ENCODE measurements around the gene THRB. TPM values are rescaled to one million over a fixed set of nuclear protein-coding genes. Genes with fewer than 3 reads are reported as not detected.

Gene THRB
- total RNA-seq, 4 donors from 2014 or later, result 9.8 to 52.4 (median 31.3) TPM

DNA sequence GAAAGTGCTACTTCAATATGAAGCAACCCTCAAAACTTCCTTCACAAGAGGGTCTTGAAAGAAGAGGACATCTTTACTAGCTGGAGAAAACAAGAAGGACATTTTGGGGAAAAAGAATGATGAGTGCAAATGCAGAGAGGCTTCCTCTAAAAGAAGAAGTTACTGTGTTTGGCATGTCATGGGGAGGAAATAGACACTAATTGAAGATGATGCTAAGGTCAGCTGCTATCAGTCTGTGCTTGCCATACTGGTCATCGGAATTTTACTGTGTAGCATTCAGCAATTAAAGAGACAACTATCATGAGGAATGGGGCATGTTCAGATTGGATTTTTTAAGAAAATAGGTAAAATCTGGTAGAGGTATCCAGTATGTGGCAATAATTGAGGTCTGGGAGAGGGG is 60.0 kb downstream of the THRB start:
- Histone ChIP-seq H3K9me3 (no peaks in the 10 kb centered on the region), H3K36me3 (no peaks in the 10 kb centered on the region), H3K27me3 (no peaks in the 10 kb centered on the region), H3K4me1 (peaks cover 0 to 34% (median 5%) of the 10 kb centered on the region in 4 donors), H3K4me3 (no peak overlapping the region), H3K27ac (no peak overlapping the region)
- DNase-seq, result no peak
- 85 to 92% methylated on average over 1 of the region's 1 CpG for WGBS, 2 donors (ENCODE audit: low coverage in 1 of 2)
- in situ Hi-C loops (cut with MboI; ENCODE audit: low pct_ligation_motif_present in 1 of 4, low pct_unique_long_range_greater_than_20kb in 1 of 4, low sequenced_read_pairs in 3 of 4), result no loop called here
- TF ChIP-seq EP300 (IDR thresholded peaks at IDR 0.05; ENCODE audit: low read depth) (no peak), POLR2A (IDR thresholded peaks at IDR 0.05) (no peak), POLR2AphosphoS5 (IDR thresholded peaks at IDR 0.05) (no peak)
- TF ChIP-seq, protein P1, sequence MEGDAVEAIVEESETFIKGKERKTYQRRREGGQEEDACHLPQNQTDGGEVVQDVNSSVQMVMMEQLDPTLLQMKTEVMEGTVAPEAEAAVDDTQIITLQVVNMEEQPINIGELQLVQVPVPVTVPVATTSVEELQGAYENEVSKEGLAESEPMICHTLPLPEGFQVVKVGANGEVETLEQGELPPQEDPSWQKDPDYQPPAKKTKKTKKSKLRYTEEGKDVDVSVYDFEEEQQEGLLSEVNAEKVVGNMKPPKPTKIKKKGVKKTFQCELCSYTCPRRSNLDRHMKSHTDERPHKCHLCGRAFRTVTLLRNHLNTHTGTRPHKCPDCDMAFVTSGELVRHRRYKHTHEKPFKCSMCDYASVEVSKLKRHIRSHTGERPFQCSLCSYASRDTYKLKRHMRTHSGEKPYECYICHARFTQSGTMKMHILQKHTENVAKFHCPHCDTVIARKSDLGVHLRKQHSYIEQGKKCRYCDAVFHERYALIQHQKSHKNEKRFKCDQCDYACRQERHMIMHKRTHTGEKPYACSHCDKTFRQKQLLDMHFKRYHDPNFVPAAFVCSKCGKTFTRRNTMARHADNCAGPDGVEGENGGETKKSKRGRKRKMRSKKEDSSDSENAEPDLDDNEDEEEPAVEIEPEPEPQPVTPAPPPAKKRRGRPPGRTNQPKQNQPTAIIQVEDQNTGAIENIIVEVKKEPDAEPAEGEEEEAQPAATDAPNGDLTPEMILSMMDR (IDR thresholded peaks at IDR 0.05), result no peak
- intact Hi-C loops (cut with DNase I; ENCODE audit: low total_unique reads), result no loop called here

- H3K4me3 ChIP-seq, result no peak overlapping the region
- 29 to 54% methylated on average over 2 to 5 of the region's 5 CpGs for WGBS, 2 donors (ENCODE audit: low coverage in 1 of 2)
- no peaks in the 10 kb centered on the region for H3K27me3 ChIP-seq
- no peak for DNase-seq
- peak overlapping the region in 2 of 4 donors; percentile 35 to 40 for H3K27ac ChIP-seq
- H3K4me1 ChIP-seq, result peaks cover 0 to 34% (median 5%) of the 10 kb centered on the region in 4 donors
- no peaks in the 10 kb centered on the region for H3K36me3 ChIP-seq
- in situ Hi-C loops (cut with MboI; ENCODE audit: low pct_ligation_motif_present in 1 of 4, low pct_unique_long_range_greater_than_20kb in 1 of 4, low sequenced_read_pairs in 3 of 4), result no loop called here
- TF ChIP-seq POLR2AphosphoS5 (IDR thresholded peaks at IDR 0.05) (no peak), EP300 (IDR thresholded peaks at IDR 0.05; ENCODE audit: low read depth) (no peak), POLR2A (IDR thresholded peaks at IDR 0.05) (no peak)
- TF ChIP-seq, protein P1 (IDR thresholded peaks at IDR 0.05), result no peak
- H3K9me3 ChIP-seq, result no peaks in the 10 kb centered on the region
- intact Hi-C loops (cut with DNase I; ENCODE audit: low total_unique reads), result no loop called here
Observed at GRCh38 chr3:24433838-24434591, 60.6 kb downstream of the THRB start.

DNA sequence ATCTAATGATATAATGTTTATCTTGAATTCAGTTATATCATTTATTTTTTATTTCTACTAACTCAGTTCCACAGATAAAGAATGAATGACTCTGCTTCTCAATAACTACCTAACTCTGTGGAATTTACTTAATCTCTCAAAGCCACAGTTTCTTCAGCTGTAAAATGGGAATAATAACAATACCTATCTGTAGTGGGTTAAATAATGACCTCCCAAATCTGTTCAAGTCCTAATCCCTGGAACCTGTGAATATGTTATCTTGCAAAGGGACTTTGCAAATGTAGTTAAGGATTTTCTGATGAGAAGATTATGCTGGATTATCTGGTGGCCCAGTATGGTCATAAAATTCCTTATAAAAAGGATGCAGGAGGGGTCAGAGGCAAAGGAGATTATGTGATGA is 61.7 kb downstream of the THRB start:
- H3K27me3 ChIP-seq, result no peaks in the 10 kb centered on the region
- no peak overlapping the region for H3K27ac ChIP-seq
- in situ Hi-C loops (cut with MboI; ENCODE audit: low pct_ligation_motif_present in 1 of 4, low pct_unique_long_range_greater_than_20kb in 1 of 4, low sequenced_read_pairs in 3 of 4) (no loop called here), intact Hi-C loops (cut with DNase I; ENCODE audit: low total_unique reads) (no loop called here)
- no peaks in the 10 kb centered on the region for H3K9me3 ChIP-seq
- peaks cover 0 to 34% (median 5%) of the 10 kb centered on the region in 4 donors for H3K4me1 ChIP-seq
- no peak overlapping the region for H3K4me3 ChIP-seq
- TF ChIP-seq POLR2A (IDR thresholded peaks at IDR 0.05) (no peak), EP300 (IDR thresholded peaks at IDR 0.05; ENCODE audit: low read depth) (no peak), POLR2AphosphoS5 (IDR thresholded peaks at IDR 0.05) (no peak)
- TF ChIP-seq, protein P1 (IDR thresholded peaks at IDR 0.05), result no peak
- no peak for DNase-seq
- no peaks in the 10 kb centered on the region for H3K36me3 ChIP-seq

GRCh38 chr3:24428481-24428880 is 66.2 kb downstream of the THRB start:
- 46 to 77% methylated on average over 2 of the region's 2 CpGs for WGBS, 2 donors (ENCODE audit: low coverage in 1 of 2)
- H3K27me3 ChIP-seq, result no peaks in the 10 kb centered on the region

More at GRCh38 chr3:24428481-24428880, 66.2 kb downstream of the THRB start:
- intact Hi-C loops (cut with DNase I; ENCODE audit: low total_unique reads), result no loop called here
- DNase-seq, result no peak
- H3K4me3 ChIP-seq, result no peak overlapping the region
- TF ChIP-seq, protein P1 (IDR thresholded peaks at IDR 0.05), result no peak
- TF ChIP-seq EP300 (IDR thresholded peaks at IDR 0.05; ENCODE audit: low read depth) (no peak), POLR2AphosphoS5 (IDR thresholded peaks at IDR 0.05) (no peak), POLR2A (IDR thresholded peaks at IDR 0.05) (no peak)
- H3K36me3 ChIP-seq, result no peaks in the 10 kb centered on the region
- in situ Hi-C loops (cut with MboI; ENCODE audit: low pct_ligation_motif_present in 1 of 4, low pct_unique_long_range_greater_than_20kb in 1 of 4, low sequenced_read_pairs in 3 of 4), result no loop called here
- no peaks in the 10 kb centered on the region for H3K9me3 ChIP-seq
- H3K27ac ChIP-seq, result no peak overlapping the region
- peaks cover 0 to 8% (median under 1%) of the 10 kb centered on the region in 4 donors for H3K4me1 ChIP-seq
